Stimulated activated CD4-positive, alpha-beta T cell treated with anti-CD3 and anti-CD28 coated beads, Interleukin-4, amount 100 ng/mL, for 4 hours (primary cell): Measurements from ENCODE around the gene TNS1.

Experiments
- DNase-seq, 2 experiments: peaks; one replicate each; pipeline ENCODE4 v3.0.0-alpha.2; 2020

The TNS1 gene

GRCh38 chr2:217802876-217803652 is 199.7 kb downstream of the TNS1 start:
- no peak for DNase-seq

GRCh38 chr2:217802266-217802665 is 200.5 kb downstream of the TNS1 start:
- no peak for DNase-seq

DNA sequence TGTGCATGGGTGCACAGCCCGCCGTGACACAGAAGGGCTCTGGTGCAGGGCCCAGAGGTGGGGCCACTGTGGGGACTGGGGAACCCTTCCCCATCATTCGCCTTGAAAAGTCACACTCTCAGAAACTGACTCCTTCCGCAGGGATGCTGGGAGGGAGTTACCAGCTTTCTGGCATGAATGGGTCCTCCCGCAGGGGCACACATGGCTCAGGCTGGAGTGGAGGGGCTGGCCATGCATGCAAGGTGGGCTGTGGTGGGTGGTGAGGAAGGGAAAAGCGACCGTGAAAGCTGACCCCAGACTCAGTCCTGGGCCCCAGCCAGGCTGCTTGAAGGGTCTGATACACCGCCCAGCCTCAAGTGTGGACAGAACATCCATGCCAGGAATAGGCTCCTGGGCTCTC is 201.1 kb downstream of the TNS1 start:
- DNase-seq, result no peak

DNA sequence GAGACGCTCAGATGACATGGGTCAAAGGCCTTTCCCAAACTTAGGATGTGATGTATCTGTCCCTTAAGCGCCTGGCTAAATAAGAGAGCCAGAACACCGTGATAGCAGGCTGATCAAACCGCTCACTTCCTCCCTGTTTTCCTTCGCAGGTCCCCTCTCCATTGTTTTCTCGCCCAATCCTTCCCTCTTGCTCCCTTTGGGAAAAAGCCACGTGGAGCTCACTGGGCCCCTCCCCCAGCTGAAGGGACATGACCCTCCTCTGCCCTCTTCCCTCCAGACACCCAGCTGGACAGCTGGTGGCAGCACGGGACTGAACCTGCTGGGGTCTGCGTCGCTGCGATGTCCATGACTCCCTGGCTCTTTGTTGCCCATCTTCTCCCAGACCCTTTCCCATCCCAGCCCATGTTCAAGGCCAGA is 201.7 kb downstream of the TNS1 start:
- no peak for DNase-seq

DNA sequence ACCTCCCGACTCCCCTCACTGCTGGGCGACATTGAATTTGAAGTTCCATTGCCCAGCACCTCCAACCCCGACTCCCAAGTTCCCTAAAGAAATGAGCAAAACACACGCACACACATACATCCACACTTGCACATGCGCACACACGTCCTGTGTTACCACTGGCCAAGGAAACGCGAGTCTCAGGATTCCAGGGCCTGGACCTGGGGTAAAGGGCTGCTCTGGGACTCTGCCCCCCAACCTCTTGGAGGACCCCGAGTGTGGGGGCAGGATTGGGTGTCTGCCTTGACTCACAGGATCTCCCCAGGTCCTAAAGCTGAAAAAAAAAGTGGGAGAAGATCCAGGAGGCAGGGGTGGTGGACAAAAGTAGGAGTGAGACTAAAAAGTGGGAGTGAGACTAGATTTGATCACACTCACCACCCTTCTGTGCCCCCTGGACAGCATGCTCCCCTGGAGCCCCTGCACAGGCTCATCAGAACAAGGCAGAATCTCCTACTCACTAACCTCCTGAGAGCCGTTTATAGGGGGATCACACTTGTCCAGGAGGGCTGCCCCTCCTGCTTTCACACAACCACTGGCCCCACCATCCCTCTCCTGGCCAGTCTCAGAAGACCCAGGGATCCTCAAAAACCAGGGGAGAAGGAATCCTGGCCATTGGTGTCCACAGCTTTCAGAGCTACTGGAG is 202.2 kb downstream of the TNS1 start:
- no peak for DNase-seq

DNA sequence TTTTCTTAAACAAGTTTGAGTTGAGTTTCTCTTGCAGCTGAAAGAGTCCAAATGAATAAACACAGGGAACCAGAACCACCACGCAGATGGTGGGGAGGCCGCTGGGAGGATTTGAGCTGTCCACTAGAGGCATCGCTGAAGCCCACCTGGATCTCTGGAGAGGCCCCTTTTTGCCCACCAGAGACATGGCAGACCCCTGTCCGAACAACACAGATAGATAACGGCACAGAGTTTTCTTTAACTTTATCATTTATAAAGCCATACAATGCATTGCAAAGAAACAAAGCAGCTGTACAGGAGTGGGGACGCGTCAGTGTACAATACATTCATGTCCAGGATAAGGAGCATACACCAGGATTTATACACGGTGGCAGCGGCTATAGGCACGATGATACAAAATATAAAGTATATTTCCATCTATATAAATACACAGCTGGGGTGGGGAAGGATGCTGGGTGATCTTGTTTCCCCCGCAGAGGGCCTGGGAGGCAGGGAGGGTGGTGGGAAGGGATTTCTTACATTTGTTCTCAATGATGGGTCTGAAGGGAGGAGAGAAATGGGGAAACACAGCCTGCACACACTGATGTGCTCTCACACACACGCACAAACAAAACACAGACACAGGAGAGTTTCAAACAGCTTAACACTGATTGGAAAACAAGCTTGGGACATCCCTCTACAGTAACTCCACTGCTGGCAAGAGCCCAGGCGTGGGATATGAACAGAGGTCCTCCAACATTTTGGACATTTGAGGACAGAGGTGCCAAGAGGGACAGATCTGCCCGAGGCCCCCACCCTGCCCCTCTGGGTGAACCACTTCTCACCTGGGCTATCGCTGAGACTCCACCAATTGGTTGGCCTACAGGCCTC is 203.0 kb downstream of the TNS1 start:
- no peak for DNase-seq

DNA sequence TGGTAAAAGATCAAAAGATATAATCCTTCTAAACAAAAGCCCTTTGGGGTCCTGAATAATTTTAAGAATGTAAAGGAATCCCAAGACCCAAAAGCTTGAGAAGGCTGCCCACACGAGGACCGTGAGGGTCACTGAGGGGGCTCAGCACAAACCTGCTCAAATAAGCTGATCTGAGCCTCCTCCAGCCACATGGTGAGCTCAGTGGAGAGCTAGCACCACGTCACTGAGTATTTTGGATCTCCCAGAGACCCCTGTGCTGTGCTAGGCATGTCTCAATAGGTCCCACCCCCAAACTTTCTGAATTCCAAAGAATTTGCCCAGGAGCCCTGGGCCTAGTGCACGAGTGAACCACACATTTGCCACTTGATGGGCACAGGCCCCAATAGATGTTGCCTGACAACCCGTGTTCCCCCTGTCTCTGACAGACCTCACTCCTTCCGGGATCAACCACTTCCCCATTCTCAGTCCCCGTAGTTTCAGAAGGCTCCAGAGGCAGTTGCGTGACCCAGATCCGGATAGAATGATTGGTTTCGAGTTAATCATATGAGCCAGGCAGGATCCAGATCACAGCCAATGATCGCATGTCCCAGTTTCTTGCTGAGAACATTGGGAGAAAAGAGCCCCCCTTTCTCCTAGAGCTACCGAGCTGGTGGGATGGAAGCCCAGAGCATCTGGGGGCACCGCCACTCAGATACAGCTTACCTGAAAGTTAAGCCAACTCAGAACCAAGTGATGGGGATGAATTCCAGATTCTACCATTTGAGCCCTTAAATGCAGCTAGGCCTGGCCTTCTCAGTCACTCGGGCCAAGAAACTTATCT is 203.8 kb downstream of the TNS1 start:
- DNase-seq, result no peak

GRCh38 chr2:217798191-217798590 is 204.6 kb downstream of the TNS1 start:
- no peak for DNase-seq

GRCh38 chr2:217797661-217798069 is 205.1 kb downstream of the TNS1 start:
- no peak for DNase-seq

DNA sequence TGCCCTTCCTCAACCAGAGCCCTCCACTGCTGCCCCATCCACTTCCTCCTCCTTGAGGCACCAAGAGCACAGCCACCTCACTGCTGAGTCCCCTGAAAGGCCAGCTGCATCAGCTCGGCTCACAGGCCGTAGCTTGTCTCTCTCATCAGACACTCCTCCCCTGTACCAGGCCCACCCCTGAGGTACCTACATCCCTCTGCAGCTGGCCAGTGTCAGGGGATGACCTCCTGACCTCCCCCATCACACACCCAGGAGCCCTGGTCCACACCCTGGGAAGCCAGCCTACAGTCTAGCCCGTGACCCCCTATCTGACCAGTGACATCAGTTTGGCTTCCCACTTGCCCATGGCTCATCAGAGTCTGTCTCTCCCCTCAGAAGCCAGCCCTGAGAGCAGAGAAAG is 205.6 kb downstream of the TNS1 start:
- DNase-seq, result no peak

GRCh38 chr2:217795706-217796465 is 206.9 kb downstream of the TNS1 start:
- no peak for DNase-seq

DNA sequence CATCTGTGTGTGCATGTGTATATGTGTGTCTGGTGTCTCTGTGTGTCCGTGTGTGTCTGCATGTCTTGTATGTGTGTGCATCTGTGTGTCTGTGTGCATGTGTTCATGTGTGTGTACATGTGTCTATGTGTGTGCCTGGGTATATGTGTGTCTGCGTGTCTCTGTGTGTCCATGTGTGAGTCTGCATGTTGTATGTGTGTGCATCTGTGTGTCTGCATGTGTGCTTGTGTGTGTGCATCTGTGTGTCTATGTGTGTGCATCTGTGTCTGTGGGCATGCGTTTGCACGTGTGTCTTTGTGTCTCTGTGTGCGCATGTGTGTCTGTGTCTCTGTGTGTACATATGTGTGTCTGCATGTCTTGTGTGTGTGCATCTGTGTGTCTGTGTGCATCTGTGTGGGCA is 207.7 kb downstream of the TNS1 start:
- DNase-seq, result no peak

DNA sequence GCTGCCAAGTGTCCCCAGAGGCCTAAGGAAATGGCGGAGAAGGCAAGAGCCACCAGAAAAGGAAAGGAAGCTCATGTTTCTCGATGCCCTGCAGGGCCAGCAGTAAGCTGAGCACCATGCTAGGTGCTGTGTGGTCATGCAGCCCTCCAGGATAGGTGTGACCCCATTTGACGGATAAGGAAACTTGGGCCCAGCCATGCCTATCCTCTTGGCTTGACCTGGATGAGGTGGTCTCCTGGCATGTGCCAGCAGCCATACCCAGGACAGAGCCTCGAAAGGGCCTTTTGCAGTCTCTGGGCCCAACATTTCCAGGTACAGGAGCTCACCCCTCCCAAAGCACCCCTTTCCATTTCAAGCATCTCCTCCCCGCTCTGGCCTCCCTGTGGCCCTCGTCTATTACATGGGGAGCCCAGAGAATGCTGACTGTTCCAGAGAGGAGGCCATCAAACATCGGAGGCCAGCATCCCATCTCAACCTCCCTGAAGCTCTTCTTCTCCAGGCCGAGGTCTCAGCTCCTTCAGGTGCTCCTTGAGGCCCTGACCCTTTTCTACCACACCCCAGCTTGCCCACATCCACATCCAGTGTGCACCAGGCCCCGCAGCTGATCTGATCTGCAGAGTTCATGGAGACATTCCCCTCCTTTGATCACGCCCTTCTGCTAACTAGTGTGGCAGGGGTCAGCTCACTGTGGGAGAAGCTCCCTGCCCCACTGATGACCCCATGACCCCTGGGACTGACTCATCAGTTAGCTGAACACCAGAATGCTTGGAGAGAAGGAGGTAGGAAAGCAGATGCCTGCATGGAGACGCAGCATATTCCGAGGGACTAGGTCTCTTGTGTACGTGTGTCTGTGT is 208.4 kb downstream of the TNS1 start:
- no peak for DNase-seq

GRCh38 chr2:217793566-217794132 is 209.1 kb downstream of the TNS1 start:
- no peak for DNase-seq

DNA sequence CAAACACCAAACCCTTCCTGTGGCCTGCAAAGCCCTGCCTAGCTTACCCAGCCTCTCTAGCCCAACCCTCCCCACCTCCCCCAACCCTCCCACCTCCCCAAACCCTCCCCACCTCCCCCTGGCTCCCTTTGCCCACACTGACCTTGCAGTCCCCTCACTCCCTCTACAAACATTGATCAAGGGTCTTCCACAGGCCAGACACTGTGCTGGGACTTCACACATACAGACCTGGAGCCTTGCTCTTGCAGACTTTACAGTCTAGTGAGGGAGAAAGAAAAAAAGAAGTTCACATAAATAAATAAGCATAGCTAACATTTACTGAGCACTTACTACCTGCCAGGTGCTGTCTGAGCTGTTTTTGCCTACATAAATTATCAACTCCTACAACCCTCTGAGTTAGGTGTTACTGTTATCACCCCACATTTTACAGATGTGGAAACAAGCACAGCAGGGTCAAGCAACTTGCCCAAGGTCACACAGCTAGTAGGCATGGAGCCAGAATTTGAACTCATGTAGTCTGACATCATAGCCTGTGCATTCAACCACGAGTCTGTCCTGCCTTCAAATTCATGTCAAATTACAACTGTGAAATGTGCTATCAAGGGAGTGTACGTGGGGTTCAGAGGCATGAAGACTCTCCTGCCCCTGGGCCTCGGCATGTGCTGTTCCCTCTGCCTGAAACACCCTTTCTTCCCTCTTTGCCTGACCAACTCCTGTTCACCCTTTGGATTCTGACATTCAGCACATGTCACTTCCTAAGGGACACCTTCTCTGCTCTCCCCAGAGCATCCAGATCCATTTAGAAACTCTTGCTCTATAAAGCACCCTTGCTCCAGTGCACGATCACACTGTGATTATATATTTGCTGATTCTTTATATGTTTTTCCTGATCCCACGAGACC is 209.9 kb downstream of the TNS1 start:
- DNase-seq, result no peak

- no peak for DNase-seq
Measured at GRCh38 chr2:217791551-217791950, 211.2 kb downstream of the TNS1 start.

GRCh38 chr2:217790681-217791392 is 212.0 kb downstream of the TNS1 start:
- DNase-seq, result no peak

DNA sequence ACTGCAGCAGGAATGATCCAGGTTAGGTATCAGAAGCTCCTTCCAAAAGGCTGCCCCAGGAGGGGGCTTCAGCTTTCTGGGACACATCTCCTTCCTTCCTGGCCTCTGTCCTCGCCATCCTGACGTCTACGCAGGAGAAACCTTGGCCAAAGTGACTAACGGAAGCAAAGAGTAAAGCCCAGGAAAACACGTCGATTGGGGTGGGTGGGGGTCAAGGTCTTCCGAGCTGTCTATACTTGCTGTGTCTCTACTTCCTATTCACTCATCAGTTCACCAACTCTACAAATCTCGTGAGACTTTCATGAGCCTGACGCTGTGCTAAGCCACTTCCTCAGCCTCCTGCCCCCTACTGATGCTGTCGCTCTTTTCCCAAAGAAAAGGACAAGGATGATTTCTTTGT is 212.6 kb downstream of the TNS1 start:
- no peak for DNase-seq

- no peak for DNase-seq
Measured at GRCh38 chr2:217789736-217790181, 213.0 kb downstream of the TNS1 start.
